ENCODE measurements around the gene ANKEF1.

The ANKEF1 gene

GRCh38 chr20:10090588-10091166, 55.9 kb downstream of the ANKEF1 start:
- peak; percentile 82 for DNase-seq

GRCh38 chr20:10093087-10093591, 58.4 kb downstream of the ANKEF1 start:
- DNase-seq, result no peak

- no peak for DNase-seq
Measured at GRCh38 chr20:10094566-10095173, 59.9 kb downstream of the ANKEF1 start.

- no peak for DNase-seq
Measured at GRCh38 chr20:10096790-10097189, 62.0 kb downstream of the ANKEF1 start.

GRCh38 chr20:10105046-10105445, 70.3 kb downstream of the ANKEF1 start:
- no peak for DNase-seq

Data from NCI-H510A treated with DMSO at 0.1 percent for 48 hours (cell line).